ENCODE measurements around the gene THOC6. TPM values are rescaled to one million over a fixed set of nuclear protein-coding genes. Genes with fewer than 3 reads are reported as not detected.

THOC6 gene
- total RNA-seq, 1 donor from 2014 or later, result 30.2 TPM

GRCh38 chr16:3000540-3000939 is 23.3 kb upstream of the THOC6 start:
- H3K27me3 Mint-ChIP-seq (ENCODE audit: unreplicated experiment), result peaks cover 9% of the 10 kb centered on the region
- no peaks in the 10 kb centered on the region for H3K36me3 Mint-ChIP-seq (ENCODE audit: unreplicated experiment)
- no peaks in the 10 kb centered on the region for H3K9me3 Mint-ChIP-seq (ENCODE audit: unreplicated experiment)
- no peak overlapping the region for H3K27ac Mint-ChIP-seq (ENCODE audit: unreplicated experiment)
- TF ChIP-seq CTCF (IDR thresholded peaks at IDR 0.05; ENCODE audit: partially characterized antibody, unreplicated experiment), result no peak
- H3K4me3 Mint-ChIP-seq (ENCODE audit: unreplicated experiment), result no peak overlapping the region
- H3K4me1 Mint-ChIP-seq (ENCODE audit: low read depth, unreplicated experiment), result no peaks in the 10 kb centered on the region
- no peak for DNase-seq

GRCh38 chr16:3001316-3001715 is 22.5 kb upstream of the THOC6 start:
- Mint-ChIP-seq H3K9me3 (ENCODE audit: unreplicated experiment) (no peaks in the 10 kb centered on the region), H3K36me3 (ENCODE audit: unreplicated experiment) (no peaks in the 10 kb centered on the region), H3K4me1 (ENCODE audit: low read depth, unreplicated experiment) (no peaks in the 10 kb centered on the region), H3K4me3 (ENCODE audit: unreplicated experiment) (no peak overlapping the region), H3K27me3 (ENCODE audit: unreplicated experiment) (peaks cover 8% of the 10 kb centered on the region), H3K27ac (ENCODE audit: unreplicated experiment) (no peak overlapping the region)
- no peak for TF ChIP-seq CTCF (IDR thresholded peaks at IDR 0.05; ENCODE audit: partially characterized antibody, unreplicated experiment)
- no peak for DNase-seq

GRCh38 chr16:3003582-3004270 is 20.1 kb upstream of the THOC6 start:
- Mint-ChIP-seq H3K9me3 (ENCODE audit: unreplicated experiment) (peaks cover 1% of the 10 kb centered on the region), H3K4me3 (ENCODE audit: unreplicated experiment) (peak overlapping the region; percentile 70), H3K27me3 (ENCODE audit: unreplicated experiment) (peaks cover 11% of the 10 kb centered on the region), H3K27ac (ENCODE audit: unreplicated experiment) (no peak overlapping the region), H3K36me3 (ENCODE audit: unreplicated experiment) (no peaks in the 10 kb centered on the region), H3K4me1 (ENCODE audit: low read depth, unreplicated experiment) (peaks cover 2% of the 10 kb centered on the region)
- peak; percentile 96 for DNase-seq
- no peak for TF ChIP-seq CTCF (IDR thresholded peaks at IDR 0.05; ENCODE audit: partially characterized antibody, unreplicated experiment)

- peaks cover 1% of the 10 kb centered on the region for H3K9me3 Mint-ChIP-seq (ENCODE audit: unreplicated experiment)
- H3K27me3 Mint-ChIP-seq (ENCODE audit: unreplicated experiment), result peaks cover 14% of the 10 kb centered on the region
- TF ChIP-seq CTCF (IDR thresholded peaks at IDR 0.05; ENCODE audit: partially characterized antibody, unreplicated experiment), result no peak
- no peak overlapping the region for H3K4me3 Mint-ChIP-seq (ENCODE audit: unreplicated experiment)
- H3K4me1 Mint-ChIP-seq (ENCODE audit: low read depth, unreplicated experiment), result peaks cover 2% of the 10 kb centered on the region
- H3K36me3 Mint-ChIP-seq (ENCODE audit: unreplicated experiment), result no peaks in the 10 kb centered on the region
- H3K27ac Mint-ChIP-seq (ENCODE audit: unreplicated experiment), result no peak overlapping the region
- DNase-seq, result peak; percentile 43
These were observed 19.5 kb upstream of the THOC6 start for GRCh38 chr16:3004319-3004718.

- H3K9me3 Mint-ChIP-seq (ENCODE audit: unreplicated experiment), result peaks cover 1% of the 10 kb centered on the region
- no peak overlapping the region for H3K27ac Mint-ChIP-seq (ENCODE audit: unreplicated experiment)
- DNase-seq, result no peak
- H3K4me1 Mint-ChIP-seq (ENCODE audit: low read depth, unreplicated experiment), result peaks cover 2% of the 10 kb centered on the region
- peak overlapping the region; percentile 70 for H3K4me3 Mint-ChIP-seq (ENCODE audit: unreplicated experiment)
- no peaks in the 10 kb centered on the region for H3K36me3 Mint-ChIP-seq (ENCODE audit: unreplicated experiment)
- H3K27me3 Mint-ChIP-seq (ENCODE audit: unreplicated experiment), result peaks cover 14% of the 10 kb centered on the region
- no peak for TF ChIP-seq CTCF (IDR thresholded peaks at IDR 0.05; ENCODE audit: partially characterized antibody, unreplicated experiment)
These were observed 19.0 kb upstream of the THOC6 start for GRCh38 chr16:3004781-3005284.
